ENCODE data around the gene TRIM67.

The TRIM67 gene

DNA sequence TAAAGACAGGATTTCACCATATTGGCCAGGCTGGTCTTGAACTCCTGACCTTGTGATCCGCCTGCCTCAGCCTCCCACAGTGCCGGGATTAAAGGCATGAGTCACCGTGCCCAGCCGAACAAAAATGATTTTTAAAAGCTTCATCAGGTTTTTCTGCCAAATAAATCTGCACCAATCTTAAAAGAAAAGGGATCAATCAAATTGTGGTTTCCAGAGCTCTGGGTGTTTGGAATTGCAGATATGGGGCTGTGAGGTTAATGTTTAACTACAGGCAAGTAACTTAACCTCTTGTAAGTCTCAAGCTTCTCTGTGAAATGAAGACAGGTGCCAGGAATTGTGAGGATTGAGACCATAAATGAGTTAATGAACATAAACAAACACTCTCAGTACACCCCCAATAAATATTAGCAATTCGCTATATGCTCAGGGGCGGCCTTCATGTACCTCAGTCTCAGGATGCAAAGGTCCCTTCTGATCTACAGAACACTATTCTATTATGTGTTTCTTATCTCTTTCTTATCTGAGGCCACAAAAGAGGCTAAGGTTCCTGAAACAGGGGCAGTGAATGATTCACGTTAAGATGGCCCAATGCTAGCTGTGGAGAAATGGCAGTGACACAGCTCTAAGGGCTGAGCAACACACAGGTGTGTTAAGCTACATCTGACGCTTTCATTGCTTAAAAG is 72.0 kb downstream of the TRIM67 start:
- DNase-seq (ENCODE audit: low spot score): no peak

DNA sequence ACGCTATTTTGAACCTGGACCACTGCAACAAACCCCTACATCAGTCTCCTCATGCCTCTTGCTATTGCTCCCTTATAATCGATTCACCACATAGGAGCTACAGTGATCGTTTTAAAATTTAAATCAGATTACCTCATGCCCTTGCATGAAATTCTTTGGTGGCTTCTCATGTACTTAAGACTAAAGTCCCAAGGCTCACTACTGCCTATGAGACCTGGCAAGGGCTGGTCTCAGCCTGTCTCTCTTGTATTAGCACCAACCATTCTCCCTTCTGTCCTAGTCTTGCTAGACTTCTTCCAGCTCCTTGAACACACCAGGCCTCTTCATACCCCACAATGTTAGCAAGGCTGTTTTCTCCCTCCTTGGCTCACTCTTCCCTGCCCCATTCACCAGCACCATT is 72.6 kb downstream of the TRIM67 start:
- no peak for DNase-seq (ENCODE audit: low spot score)

DNA sequence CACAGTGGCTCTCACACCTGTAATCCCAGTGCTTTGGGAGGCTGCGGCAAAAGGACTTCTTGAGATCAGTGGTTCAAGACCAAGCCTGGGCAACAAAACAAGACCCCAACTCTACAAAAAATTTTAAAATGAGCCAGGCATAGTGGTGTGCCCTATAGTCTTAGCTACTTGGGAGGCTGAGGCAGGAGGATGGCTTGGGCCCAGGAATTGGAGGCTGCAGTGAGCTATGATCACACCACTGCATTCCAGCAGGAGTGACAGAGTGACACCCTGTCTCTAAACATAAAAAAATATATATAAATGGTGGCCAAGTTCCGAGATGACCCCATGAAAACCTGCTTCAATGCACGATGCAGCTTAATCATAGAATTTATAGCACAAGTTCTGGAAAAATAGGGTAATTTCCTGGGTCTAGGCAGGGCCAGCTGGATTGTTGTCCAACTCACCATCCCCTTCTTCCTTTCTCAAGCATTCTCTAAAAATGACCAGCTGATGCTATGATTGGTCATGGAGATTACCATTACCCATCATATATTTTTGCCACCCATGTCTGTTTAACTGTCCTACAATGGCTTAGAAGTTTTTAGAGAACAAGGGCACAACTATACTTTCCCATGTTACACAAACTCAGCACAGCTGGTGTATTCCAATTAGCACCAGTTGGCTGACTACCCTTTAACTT is 73.8 kb downstream of the TRIM67 start:
- no peak for DNase-seq (ENCODE audit: low spot score)

- no peak for DNase-seq (ENCODE audit: low spot score)
These were observed 74.3 kb downstream of the TRIM67 start for GRCh38 chr1:231236208-231236591.

DNA sequence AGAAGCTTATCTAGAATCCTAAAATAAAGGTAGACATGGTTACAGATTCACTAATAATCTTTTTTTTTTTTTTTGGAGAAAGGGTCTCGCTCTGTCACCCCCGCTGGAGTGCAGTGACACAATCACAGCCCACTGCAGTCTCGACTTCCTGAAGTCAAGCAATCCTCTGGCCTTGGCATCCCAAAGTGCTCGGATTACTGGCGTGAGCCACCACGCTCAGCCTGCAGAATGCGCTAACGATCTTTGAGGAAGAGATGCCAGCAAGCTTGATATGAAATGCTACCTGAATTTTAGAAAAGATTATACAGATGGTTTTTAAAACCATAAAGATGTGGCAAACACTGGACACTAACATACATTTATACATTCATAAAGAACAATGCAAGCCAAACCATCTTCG is 75.1 kb downstream of the TRIM67 start:
- DNase-seq (ENCODE audit: low spot score): no peak

- DNase-seq (ENCODE audit: low spot score): no peak
These were observed 76.4 kb downstream of the TRIM67 start for GRCh38 chr1:231238298-231238697.

DNA sequence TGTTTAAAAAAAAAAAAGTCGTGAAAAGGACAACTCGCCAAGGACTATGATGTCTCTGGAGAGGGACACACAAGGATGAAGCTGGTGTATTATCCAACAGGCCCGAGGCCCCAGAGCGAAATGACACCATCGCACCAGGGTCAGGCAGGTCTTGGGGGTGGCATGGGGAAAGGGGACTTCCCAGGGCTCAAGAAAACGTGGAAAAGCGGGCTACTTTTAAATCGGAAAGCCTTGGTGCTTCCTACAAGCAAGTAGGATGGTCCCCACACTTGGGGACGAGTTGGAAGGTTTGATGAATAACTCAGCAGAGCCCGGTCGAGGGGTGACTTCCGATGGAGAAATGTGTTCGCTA is 78.6 kb downstream of the TRIM67 start:
- DNase-seq (ENCODE audit: low spot score): peak; percentile 21

GRCh38 chr1:231240883-231241735 is 79.3 kb downstream of the TRIM67 start, which contains the start of gene GNPAT:
Gene GNPAT (plus strand): TSS chr1:231241212. CDS start chr1:231241379, 167 bp downstream.
- DNase-seq (ENCODE audit: low spot score): peak; percentile 97

- DNase-seq (ENCODE audit: low spot score): peak; percentile 42
These were observed 79.9 kb downstream of the TRIM67 start for GRCh38 chr1:231241750-231242149.

DNA sequence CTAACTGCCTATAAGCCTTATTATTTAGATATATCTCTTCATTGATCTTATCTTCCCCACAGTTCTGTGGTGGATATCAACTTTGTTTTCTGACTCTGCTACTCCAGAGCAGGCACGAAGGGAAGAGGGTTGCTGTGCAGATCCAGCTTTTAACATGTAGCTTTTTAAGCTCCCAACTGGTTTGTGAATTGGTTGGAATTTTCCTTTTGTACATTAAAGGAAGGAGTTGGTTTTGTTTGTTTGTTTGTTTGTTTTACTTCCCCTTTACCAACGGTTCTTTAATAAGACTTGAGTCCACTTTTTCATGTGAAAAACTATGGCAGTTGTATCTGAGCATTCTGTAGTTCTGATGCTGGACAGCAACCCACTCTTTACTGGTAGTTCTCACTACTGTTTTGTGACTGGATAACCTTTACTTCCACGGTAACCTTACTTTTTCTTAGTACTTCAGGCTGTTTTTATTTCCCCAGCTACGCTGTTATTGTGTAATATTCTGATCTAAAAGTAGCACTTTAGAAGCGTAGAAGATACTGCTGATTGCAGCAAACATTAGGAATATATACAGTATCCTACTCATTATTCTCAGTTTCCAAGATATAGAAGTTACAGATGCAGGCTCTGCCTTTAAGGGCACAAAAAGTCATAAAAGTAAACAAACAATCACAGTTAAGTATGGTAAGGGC is 80.8 kb downstream of the TRIM67 start:
- peak; percentile 28 for DNase-seq (ENCODE audit: low spot score)

- DNase-seq (ENCODE audit: low spot score): no peak
These were observed 86.9 kb downstream of the TRIM67 start for GRCh38 chr1:231248778-231249177.

GRCh38 chr1:231252336-231252735 is 90.5 kb downstream of the TRIM67 start:
- DNase-seq (ENCODE audit: low spot score): no peak

- DNase-seq (ENCODE audit: low spot score): no peak
These were observed 98.5 kb downstream of the TRIM67 start for GRCh38 chr1:231260351-231260750.

DNA sequence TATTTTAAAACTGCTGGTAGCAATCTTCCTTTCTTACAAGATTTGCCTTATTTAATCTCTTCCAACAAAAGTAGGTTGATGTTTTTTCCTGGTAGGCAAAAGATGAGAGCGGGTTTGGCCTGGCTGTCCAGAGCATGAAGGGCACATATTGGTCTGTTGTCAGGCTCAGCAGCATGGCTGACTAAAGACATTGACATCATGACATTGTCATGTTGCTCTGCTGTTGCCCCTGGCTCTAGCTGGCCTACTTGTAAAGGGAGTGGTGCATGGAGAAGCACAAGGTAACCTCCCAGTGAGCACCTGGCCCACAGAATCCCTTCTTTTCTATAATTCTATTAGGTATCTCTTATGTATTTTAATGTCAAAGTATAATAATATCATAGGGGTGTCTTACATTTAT is 102.8 kb downstream of the TRIM67 start:
- no peak for DNase-seq (ENCODE audit: low spot score)

- DNase-seq (ENCODE audit: low spot score): no peak
These were observed 103.5 kb downstream of the TRIM67 start for GRCh38 chr1:231265379-231265778.

DNA sequence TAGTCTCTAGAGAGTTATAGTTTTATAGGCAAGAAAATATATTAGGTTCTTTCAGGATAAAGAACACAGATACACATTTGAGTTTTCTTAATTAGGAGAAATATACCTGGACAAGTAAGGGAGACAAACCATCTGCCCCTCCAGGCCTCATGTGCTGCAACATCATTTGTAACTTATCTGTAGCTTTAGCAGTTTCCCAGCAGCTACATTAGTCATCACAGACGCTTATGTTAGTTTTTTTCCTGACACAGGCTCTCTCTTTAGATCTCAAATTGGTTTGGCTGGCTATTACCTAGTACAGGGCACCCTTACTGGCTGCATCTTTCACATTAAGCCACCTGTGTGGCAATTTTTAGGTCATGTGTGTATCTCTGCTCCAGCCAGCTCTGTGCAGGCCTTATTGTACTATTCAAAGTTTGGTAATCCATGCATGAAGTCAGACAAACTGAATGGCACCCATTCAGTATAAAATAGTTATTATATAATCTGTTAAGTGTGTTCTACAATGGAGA is 105.0 kb downstream of the TRIM67 start:
- DNase-seq (ENCODE audit: low spot score): no peak

Data from AG08396 (cell line).